SJSA1 (cell line): Measurements from ENCODE around the gene SLC1A7. TPM values are rescaled to one million over a fixed set of nuclear protein-coding genes. Genes with fewer than 3 reads are reported as not detected.

Source experiments
- DNase-seq, 2 experiments: peaks; one replicate each; pipeline ENCODE4 v3.0.0-alpha.2; 2015 to 2020; ENCODE audit warnings: low spot score in 2 of 2, low read depth in 1 of 2
- H3K27ac ChIP-seq: fragments of 250-450 bp; sonication (Bioruptor Pico); 2 replicates; pipeline ENCODE4 v1.5.1; 2020; ENCODE audit warnings: mild to moderate bottlenecking, moderate library complexity
- H3K27me3 ChIP-seq: fragments of 250-450 bp; sonication (Bioruptor Pico); replicated peaks from 2 replicates; pipeline ENCODE4 v1.5.1; 2020; ENCODE audit warnings: mild to moderate bottlenecking, moderate library complexity
- H3K36me3 ChIP-seq: fragments of 250-450 bp; sonication (Bioruptor Pico); 2 replicates; pipeline ENCODE4 v1.5.1; 2020; ENCODE audit warnings: mild to moderate bottlenecking
- H3K4me1 ChIP-seq: fragments of 250-450 bp; sonication (Bioruptor Pico); replicated peaks from 2 replicates; pipeline ENCODE4 v1.6.1; 2021; ENCODE audit warnings: mild to moderate bottlenecking
- H3K4me3 ChIP-seq: fragments of 250-450 bp; sonication (Bioruptor Pico); 2 replicates; pipeline ENCODE4 v1.5.1; 2020; ENCODE audit warnings: mild to moderate bottlenecking
- H3K9me3 ChIP-seq: fragments of 250-450 bp; sonication (Bioruptor Pico); replicated peaks from 2 replicates; pipeline ENCODE4 v1.5.1; 2020; ENCODE audit warnings: mild to moderate bottlenecking
- total RNA-seq: library from RNA; depleted of rRNA; stranded (reverse); fragments of >200 nt; shearing (Covaris generic); gene quantifications from 2 replicates; pipeline ENCODE4 v1.2.3, GENCODE V29; 2014

SLC1A7 gene
- total RNA-seq, 1 experiment from 2014 or later, result 12.1 TPM

DNA sequence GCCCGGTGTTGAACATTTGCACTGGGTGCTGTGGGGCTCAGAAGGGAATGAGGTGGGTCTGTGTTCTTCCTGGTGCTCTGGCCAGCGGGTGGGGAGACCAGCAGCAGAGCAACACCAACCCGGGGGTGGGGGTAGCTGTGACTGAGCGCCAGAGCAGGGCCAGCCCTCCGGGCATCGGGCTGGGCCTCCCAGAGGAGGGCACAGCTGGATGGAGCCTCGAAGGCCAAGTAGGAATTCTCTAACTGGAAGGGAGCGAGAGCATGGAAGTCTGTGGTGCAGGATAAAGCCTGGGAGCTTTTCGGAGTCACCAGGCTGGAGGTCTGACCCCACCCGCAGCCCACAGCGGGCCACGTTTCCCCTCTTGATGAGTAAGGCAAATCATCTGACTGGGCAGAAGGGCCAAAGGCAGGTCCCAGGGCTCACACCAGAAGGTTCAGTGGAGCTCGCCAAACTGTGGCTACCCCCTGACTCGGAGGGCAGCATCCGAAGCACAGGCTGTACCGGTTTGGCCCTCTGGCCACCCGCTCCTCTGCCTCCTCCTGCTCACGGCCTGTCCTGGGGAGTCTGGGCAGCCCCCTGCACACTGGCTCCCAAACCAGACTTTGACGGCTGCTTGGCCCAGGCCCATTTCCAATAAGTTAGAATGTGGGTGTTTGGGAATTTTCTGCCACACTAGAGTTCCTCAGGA lies 18.8 kb downstream of the SLC1A7 start:
- H3K27ac ChIP-seq, result no peak overlapping the region
- no peak overlapping the region for H3K4me3 ChIP-seq
- no peaks in the 10 kb centered on the region for H3K27me3 ChIP-seq
- H3K9me3 ChIP-seq, result no peaks in the 10 kb centered on the region
- peaks cover 48% of the 10 kb centered on the region for H3K4me1 ChIP-seq
- DNase-seq, result no peak
- no peaks in the 10 kb centered on the region for H3K36me3 ChIP-seq

DNA sequence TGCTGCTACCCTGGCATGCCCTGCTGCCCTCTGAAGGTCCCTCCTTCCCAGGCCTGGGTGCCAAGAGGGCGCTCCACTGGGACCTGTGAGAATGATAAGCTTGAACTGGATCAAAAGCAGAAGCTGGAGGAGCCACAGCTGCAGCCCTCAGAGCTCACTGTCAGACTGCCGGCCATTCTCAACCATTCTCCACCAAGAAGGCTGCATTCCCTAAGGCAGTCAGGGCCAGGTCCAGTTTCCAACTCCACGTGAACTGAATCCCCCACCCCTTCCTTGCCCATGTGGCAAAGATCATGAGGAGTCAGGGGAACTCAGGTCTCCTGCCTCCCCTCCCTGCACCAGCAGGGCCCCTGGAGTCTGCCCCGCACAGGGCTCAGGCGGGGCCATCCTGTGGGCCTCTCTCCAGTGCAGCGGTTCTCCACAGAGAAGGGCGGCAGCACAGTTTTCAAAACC lies 19.5 kb downstream of the SLC1A7 start:
- Histone ChIP-seq H3K27me3 (no peaks in the 10 kb centered on the region), H3K4me1 (peaks cover 48% of the 10 kb centered on the region), H3K9me3 (no peaks in the 10 kb centered on the region), H3K27ac (no peak overlapping the region), H3K4me3 (no peak overlapping the region), H3K36me3 (no peaks in the 10 kb centered on the region)
- DNase-seq, result no peak

DNA sequence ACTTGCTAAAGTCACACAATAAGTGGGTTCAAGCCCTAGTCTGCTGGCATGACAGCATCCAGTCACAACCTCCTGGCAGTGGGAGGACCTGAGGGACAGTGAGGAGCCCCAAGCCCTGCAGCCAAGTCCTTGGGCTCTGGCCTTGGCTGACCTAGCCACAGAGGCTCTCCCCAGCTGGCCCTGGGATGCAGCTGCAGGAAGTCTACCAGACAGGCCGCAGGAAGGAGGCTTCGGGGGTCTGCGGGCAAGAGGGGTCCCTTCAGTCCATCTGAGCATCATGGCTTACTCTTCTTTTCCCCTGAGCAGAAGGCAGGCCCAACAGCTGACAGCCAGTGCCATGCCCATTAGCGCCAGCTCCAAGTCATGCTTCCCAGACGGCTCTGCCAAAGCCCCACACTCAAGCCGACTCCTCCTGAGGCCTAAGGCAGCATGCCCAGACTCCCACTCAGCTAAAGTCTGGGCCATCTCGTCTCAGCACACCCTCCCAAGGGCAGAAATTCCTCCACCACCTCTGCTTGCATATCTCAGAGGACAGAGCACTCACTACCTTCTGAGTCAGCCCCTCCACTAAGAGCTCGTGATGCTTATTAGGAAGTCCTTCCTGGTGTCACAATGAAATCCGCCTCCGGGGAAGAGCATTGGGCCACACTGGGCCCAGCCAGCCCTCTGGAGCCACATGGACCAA lies 20.1 kb downstream of the SLC1A7 start:
- Histone ChIP-seq H3K4me3 (no peak overlapping the region), H3K36me3 (no peaks in the 10 kb centered on the region), H3K9me3 (no peaks in the 10 kb centered on the region), H3K27ac (no peak overlapping the region), H3K4me1 (peaks cover 45% of the 10 kb centered on the region), H3K27me3 (no peaks in the 10 kb centered on the region)
- no peak for DNase-seq

DNA sequence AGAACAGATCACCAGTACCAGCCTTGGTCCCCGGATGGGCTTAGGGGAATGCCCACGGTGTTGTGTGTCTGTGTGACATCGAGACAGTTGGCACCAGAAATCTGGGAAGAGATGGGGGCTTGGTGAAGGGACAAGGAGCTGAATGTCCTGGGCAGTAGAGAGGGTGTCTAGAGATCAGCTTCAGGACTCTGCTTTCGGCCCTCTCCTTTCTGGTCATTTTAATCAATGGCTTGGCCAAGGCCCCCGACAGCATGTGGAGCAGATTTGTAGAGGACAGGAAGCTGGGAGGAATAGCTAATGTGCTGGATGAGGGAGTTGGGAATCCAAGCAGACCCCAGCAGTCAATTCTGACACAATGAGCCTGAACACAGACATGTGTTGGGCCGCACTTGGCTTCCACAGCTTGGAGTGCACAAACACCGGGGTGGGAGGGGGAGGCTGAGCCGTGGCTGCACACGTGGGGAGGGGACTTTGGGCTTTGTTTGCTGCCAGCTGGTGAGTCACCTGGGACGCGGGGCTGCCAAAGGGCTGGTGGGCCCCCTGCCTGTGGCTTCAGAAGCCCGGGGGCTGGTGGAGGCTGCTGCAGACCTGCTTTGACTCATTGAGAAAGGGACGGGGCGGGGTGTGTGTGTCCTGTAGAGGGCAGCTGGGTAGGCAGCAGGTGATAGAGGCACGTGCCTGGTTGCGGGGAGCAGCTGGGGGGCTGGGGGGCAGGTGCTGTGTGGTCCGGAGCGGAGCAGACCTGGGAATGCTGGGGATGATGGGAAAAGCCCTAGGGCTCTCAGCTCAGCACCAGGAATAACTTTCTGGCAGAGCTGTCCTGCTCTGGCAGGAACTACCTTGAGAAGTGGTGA lies 20.9 kb downstream of the SLC1A7 start:
- no peaks in the 10 kb centered on the region for H3K36me3 ChIP-seq
- H3K4me1 ChIP-seq, result peaks cover 51% of the 10 kb centered on the region
- H3K27me3 ChIP-seq, result no peaks in the 10 kb centered on the region
- no peak overlapping the region for H3K4me3 ChIP-seq
- no peak overlapping the region for H3K27ac ChIP-seq
- DNase-seq, result peak; percentile 37 to 75
- H3K9me3 ChIP-seq, result no peaks in the 10 kb centered on the region

DNA sequence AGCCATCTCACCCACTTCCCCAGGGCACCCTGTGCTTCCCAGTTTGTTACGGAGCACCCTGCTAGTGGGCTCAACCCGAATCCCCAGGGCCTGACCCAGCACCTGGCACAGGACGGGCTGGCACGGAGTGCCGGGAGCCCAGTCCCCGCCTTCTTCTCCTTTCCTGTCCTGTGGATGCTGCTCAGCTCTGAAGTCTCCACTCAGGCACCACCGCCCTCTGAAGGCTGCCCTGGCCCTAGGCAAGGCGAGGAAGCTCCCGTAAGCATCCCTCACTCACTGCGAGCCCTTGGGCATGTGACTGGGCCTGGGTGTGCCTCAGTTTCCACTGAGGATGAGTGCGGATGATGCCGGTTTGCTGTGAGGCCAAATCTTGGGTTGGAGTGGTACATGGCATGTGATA lies 21.8 kb downstream of the SLC1A7 start:
- Histone ChIP-seq H3K27ac (no peak overlapping the region), H3K4me3 (no peak overlapping the region), H3K9me3 (no peaks in the 10 kb centered on the region), H3K4me1 (peaks cover 51% of the 10 kb centered on the region), H3K36me3 (no peaks in the 10 kb centered on the region), H3K27me3 (no peaks in the 10 kb centered on the region)
- DNase-seq, result no peak

DNA sequence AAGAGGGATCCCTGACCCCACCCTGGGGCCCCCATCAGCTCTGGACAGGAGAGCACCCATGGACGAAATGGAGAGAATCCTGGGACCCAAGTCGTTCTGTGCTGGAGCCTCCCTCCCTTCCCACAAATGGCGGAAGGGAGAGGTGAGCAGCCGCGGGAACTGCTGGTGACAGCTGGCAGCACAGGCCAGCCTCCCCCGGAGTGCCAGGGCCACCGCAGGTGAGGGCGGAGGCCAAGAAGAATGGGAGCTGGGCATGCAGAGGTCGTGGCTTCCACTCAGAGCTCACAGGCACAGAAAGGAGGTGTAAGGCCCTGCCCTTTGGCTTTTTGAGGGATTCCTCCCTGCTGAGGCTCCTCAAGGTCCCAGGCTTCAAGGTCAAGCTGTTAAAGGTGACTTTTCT lies 24.6 kb downstream of the SLC1A7 start:
- Histone ChIP-seq H3K9me3 (no peaks in the 10 kb centered on the region), H3K36me3 (no peaks in the 10 kb centered on the region; the same call in 1 of the 2 replicates), H3K4me1 (peaks cover 62% of the 10 kb centered on the region), H3K27me3 (no peaks in the 10 kb centered on the region), H3K4me3 (no peak overlapping the region), H3K27ac (no peak overlapping the region)
- no peak for DNase-seq

DNA sequence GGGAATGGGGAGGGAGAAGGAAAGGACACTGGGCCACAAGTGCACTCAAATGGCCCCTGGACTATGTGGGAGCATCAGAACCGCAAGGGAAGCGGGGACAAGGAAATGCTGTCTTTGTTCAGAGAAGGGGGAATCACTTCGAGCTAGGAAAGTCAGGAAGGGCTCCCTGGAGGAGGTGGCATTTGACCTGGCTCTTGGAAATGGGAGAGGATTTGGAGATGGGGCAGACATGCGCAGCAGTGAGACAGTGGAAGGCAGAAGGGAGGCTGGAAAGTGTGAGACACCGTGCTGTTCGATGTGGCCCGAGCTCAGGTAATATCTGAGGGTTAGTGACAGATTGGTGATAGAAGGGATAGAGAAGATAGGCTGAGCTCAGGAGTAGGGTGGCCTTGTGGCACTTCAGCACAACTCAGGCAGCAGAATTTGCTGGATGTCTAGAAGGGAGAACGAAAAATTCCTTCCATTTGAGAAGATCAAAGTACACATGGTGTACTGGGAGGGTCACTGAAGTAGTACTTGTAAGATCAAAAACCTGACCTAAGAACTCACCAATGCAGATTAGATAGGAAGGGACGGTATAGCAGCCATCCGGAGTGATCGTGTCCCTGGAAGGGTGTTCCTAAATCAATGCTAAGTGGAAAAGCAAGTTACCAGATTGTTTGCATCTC lies 25.4 kb downstream of the SLC1A7 start:
- Histone ChIP-seq H3K27ac (peak overlapping the region; percentile 53), H3K27me3 (no peaks in the 10 kb centered on the region), H3K9me3 (peaks cover 3% of the 10 kb centered on the region), H3K36me3 (peaks cover 2% of the 10 kb centered on the region; the same call in 1 of the 2 replicates), H3K4me3 (no peak overlapping the region), H3K4me1 (peaks cover 62% of the 10 kb centered on the region)
- no peak for DNase-seq

DNA sequence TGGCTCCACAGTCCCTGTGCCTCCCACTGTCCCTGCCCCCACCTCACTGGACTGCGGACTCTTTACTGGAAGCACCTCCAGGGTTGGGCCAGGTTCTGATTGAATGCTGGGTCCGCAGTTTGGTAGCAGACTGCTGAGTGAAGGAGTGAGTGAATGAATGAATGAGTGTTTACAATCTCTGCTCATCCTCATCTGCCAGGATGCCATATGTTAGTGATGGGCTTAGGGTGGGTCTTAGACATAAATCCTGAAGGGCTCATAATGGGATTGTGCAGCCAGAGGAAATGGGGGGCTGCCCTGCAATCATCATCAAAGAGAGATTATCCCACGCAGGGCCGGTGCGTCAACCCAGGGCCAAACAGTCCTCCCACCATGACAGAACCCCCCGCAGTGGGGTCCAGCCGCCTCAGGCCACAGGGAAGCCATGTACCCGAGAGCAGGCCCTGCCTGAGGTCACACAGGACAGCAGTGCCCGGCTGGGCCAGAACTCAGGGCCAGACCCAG lies 26.1 kb downstream of the SLC1A7 start:
- peaks cover 62% of the 10 kb centered on the region for H3K4me1 ChIP-seq
- DNase-seq, result no peak
- H3K27ac ChIP-seq, result peak overlapping the region; percentile 53
- H3K27me3 ChIP-seq, result no peaks in the 10 kb centered on the region
- peaks cover 8% of the 10 kb centered on the region for H3K9me3 ChIP-seq
- no peak overlapping the region for H3K4me3 ChIP-seq
- H3K36me3 ChIP-seq, result peaks cover 7% of the 10 kb centered on the region; the same call in 1 of the 2 replicates

DNA sequence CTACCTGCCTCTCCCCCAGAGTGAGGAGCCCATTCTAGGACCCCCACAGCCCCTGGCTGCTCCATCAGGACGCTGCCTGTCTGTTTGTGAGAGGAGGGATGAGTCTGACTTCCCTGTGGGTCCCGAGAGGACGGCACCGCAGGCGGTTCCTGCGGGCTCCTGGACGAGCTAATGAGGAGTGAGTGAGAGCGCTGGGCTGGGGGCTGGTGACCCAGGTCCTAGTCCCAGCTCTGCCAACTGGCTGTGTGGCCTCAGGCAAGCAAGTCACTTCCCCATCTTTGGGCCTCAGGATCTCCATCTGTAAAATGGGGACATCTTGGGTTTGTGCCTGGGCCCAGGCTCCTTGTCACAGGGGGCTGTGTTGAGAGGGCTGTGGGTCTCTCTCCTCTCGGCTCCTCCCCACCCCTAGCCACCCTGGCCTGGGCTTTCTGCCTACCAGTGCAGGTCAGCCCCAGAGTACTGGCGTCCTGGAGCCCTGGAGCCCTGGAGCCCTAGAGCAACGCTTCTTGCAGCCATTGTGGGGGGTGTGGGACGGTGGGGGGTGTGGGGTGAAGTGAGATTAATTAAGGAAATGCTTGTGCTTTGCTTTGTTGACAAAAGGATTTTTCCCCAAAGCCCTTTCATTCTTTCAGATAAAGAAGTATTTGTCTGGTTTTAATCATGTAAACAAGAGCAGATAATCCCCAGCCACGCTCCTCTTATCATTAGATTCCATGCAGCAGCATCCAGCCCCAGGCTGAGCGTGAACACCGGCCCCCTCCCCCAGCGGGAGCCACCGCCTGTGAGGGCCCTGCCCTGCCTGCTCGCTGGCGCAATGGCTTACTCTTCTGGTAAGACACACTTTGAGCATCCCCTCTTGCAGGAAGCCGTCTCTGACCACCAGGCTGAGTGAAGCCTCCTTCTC lies 26.8 kb downstream of the SLC1A7 start:
- H3K9me3 ChIP-seq, result peaks cover 8% of the 10 kb centered on the region
- DNase-seq, result peak; percentile 96 to 97
- H3K4me3 ChIP-seq, result no peak overlapping the region
- H3K27ac ChIP-seq, result peak overlapping the region; percentile 96
- H3K27me3 ChIP-seq, result no peaks in the 10 kb centered on the region
- H3K36me3 ChIP-seq, result peaks cover 7% of the 10 kb centered on the region; the same call in 1 of the 2 replicates
- peaks cover 64% of the 10 kb centered on the region for H3K4me1 ChIP-seq

DNA sequence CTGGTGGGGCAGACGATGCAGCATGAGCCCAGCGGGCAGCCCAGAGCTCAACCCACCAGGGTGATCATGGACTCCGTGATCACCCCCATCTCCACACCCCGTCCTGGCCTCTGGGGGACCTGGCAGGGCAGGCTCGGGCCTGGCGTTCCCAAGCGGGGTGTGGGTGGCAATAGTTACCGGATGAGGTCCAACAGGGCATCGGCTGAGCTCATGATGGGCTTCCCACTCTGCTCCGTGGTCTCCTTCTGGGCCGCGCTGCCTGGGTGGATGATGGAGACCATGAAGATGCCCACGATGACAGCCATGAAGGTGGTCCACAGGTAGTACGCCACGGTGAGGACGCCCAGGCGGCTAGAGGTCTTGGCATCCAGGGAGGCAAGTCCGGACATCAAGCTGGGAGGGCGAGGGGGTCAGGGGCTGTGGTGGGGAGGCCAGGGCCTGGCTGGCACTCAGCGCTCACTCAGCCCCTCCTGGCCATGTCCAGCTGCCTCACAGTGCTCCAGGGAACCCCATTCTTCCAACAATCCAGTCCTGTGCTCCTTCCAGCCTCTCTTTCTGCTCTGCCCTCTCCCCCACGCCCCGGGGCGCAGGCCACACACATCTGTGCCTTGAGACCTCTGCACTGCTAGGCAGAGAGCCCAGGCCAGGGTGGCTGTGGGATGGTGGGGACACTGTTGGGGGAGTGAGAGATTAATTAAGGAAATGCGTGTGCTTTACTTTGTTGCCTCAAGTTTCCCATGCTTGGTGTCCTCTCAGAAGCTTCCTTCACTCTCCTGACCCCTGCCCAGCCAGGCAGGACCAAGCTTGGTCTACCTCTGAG lies 27.6 kb downstream of the SLC1A7 start:
- Histone ChIP-seq H3K9me3 (peaks cover 8% of the 10 kb centered on the region), H3K4me1 (peaks cover 73% of the 10 kb centered on the region), H3K27ac (peak overlapping the region; percentile 96), H3K27me3 (no peaks in the 10 kb centered on the region), H3K4me3 (no peak overlapping the region), H3K36me3 (peaks cover 7% of the 10 kb centered on the region; the same call in 1 of the 2 replicates)
- peak; percentile 74 to 76 for DNase-seq

DNA sequence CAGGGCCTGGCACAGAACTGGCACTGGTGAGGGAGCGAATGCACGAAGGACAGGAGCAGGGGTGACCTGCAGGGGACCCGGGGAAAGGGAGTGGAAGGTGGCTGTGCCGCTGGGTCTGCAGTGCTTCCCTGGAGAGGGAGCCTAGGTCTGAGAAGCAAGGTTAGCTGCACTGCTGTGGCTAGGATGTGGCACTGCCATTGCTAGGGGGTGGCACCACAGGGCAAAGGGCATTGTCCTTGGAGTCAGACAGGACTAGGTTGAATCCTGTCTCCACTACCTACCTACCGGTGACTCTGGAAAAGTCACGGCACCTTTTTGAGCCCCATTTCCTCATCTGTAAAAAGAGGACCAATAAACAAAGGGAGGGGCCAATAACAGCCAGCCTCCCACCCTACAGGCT lies 28.3 kb downstream of the SLC1A7 start:
- DNase-seq, result no peak
- H3K27ac ChIP-seq, result peak overlapping the region; percentile 96
- no peak overlapping the region for H3K4me3 ChIP-seq
- no peaks in the 10 kb centered on the region for H3K27me3 ChIP-seq
- peaks cover 80% of the 10 kb centered on the region for H3K4me1 ChIP-seq
- peaks cover 8% of the 10 kb centered on the region for H3K9me3 ChIP-seq
- H3K36me3 ChIP-seq, result peaks cover 10% of the 10 kb centered on the region; the same call in 1 of the 2 replicates

DNA sequence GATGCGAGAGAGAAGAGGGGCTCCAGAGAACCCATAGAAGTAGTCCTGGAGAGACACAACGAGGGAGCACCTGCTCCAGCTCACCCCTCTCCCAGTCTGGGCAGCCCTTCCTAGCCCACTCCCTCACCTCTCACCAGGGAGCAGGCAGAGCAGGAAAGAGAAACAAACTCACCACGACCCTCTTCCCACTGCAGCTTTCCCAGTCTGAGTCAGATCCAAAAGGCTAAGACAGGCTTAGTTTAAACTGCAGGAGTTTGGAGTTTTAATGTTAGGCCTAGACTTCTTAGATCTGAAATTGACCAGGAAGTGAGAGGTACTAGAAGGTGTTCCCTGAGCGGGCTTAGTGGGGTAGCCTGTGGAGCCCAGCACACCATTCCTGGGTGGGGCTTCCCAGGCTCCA lies 29.6 kb downstream of the SLC1A7 start:
- H3K27ac ChIP-seq, result peak overlapping the region; percentile 96
- DNase-seq, result no peak
- peaks cover 8% of the 10 kb centered on the region for H3K9me3 ChIP-seq

More for the DNA sequence above, 29.6 kb downstream of the SLC1A7 start:
- peaks cover 10% of the 10 kb centered on the region; the same call in 1 of the 2 replicates for H3K36me3 ChIP-seq
- no peaks in the 10 kb centered on the region for H3K27me3 ChIP-seq
- peaks cover 92% of the 10 kb centered on the region for H3K4me1 ChIP-seq
- no peak overlapping the region for H3K4me3 ChIP-seq
